Smooth muscle cell (in vitro differentiated cells): ENCODE data around the gene CAPN8. TPM values are rescaled to one million over a fixed set of nuclear protein-coding genes. Genes with fewer than 3 reads are reported as not detected.

Source experiments
- DNase-seq: peaks from one replicate; lab custom pipeline; 2025; ENCODE audit not compliant: unreplicated experiment; lab: John Stamatoyannopoulos, UW
- H2AFZ ChIP-seq: fragments of 200-600 bp; sonication (generic); 2 replicates; pipeline ENCODE4 v1.6.0; 2016; ENCODE audit warnings: antibody characterized with exemption, low read depth, mild to moderate bottlenecking
- H3F3A ChIP-seq: fragments of 200-600 bp; sonication (generic); 2 replicates; pipeline ENCODE4 v1.6.0; 2017; ENCODE audit warnings: antibody characterized with exemption, low read depth
- H3K27ac ChIP-seq: fragments of 200-600 bp; sonication (generic); 2 replicates; pipeline ENCODE4 v1.5.1; 2016; ENCODE audit warnings: low read depth, mild to moderate bottlenecking
- H3K27me3 ChIP-seq: fragments of 200-600 bp; sonication (generic); 2 replicates; pipeline ENCODE4 v1.6.1; 2016; ENCODE audit warnings: low read depth, mild to moderate bottlenecking
- H3K36me3 ChIP-seq: fragments of 200-600 bp; sonication (generic); 2 replicates; pipeline ENCODE4 v1.5.1; 2016; ENCODE audit warnings: low read depth
- H3K4me1 ChIP-seq: fragments of 200-600 bp; sonication (generic); 2 replicates; pipeline ENCODE4 v1.5.1; 2016; ENCODE audit warnings: low read depth
- H3K4me2 ChIP-seq: fragments of 200-600 bp; sonication (generic); 2 replicates; pipeline ENCODE4 v1.6.0; 2016; ENCODE audit warnings: mild to moderate bottlenecking
- H3K4me3 ChIP-seq: fragments of 200-600 bp; sonication (generic); 2 replicates; pipeline ENCODE4 v1.5.1; 2016; ENCODE audit warnings: mild to moderate bottlenecking
- H3K79me2 ChIP-seq: fragments of 200-600 bp; sonication (generic); 2 replicates; pipeline ENCODE4 v1.6.0; 2016; ENCODE audit warnings: low read depth, mild to moderate bottlenecking
- H3K9ac ChIP-seq: fragments of 200-600 bp; sonication (generic); 2 replicates; pipeline ENCODE4 v1.6.0; 2016; ENCODE audit warnings: low read depth
- H3K9me3 ChIP-seq: fragments of 200-600 bp; sonication (generic); replicated peaks from 2 replicates; pipeline ENCODE4 v1.5.1; 2016; ENCODE audit warnings: low read depth
- H4K20me1 ChIP-seq: fragments of 200-600 bp; sonication (generic); 2 replicates; pipeline ENCODE4 v1.6.0; 2016; ENCODE audit warnings: low read depth
- WGBS: methylation state at CpG from one replicate; pipeline ENCODE4 v1.1.7; 2016; ENCODE audit warnings: low lambda C conversion rate; 5-methylcytosine and 5-hydroxymethylcytosine counted together
- polyA plus RNA-seq: library from polyadenylated mRNA; unstranded; fragments of >200 nt; fragmentation: Nextera tagmentation; extraction: Ambion mirVana; gene quantifications from 2 replicates; pipeline ENCODE4 v1.2.1, GENCODE V29; 2016
- total RNA-seq: library from RNA; depleted of rRNA; stranded (reverse); fragments of >200 nt; gene quantifications from 2 replicates; pipeline ENCODE4 v1.2.3, GENCODE V29; 2014
- TF ChIP-seq, protein P1 (sequence below): fragments of 200-600 bp; sonication (generic); IDR thresholded peaks from 2 replicates; pipeline ENCODE4 v1.5.1; 2017; ENCODE audit warnings: borderline replicate concordance, mild to moderate bottlenecking, antibody characterized with exemption; ENCODE audit not compliant: insufficient read depth, poor library complexity, severe bottlenecking

The CAPN8 gene
- total and polyA plus RNA-seq, 2 experiments from 2014 or later: not detected

DNA sequence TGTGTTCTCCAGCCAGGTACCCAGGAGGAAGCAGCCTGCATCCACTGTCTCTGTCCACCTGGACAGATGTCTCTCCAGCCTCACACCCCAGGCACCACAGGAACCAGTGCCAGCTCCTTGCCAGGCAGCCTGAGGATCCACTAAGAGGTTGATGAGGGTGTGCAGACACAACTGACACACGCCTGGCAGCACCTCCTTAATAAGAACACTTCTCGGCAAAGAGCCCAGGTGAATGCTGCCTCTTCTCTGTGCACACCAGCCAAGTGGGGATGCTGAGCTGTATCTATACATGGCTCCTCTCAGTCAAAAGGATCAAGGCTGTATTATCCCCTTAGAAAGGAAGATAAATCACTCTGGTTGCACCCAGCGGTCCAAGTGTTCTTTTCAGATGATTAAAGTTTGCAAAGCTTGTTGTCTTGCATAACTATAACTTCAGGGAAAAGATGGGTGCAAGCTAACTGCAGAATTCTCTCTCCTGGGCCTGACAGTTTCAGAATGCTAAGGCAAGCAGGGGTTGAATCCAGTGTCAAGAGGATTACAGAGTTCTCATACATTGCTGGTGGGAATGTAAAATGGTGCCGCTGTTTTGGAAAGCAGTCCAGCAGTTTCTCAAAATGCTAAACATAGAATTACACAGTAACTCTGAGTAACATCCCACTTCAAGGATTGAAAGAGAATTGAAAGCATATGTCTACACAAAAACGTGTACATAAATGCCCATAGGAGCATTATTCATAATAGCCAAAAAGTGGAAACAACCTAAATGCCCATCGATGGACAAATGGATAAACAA, 3.7 kb upstream of the CAPN8 start:
- H3K4me1 ChIP-seq: no peaks in the 10 kb centered on the region
- TF ChIP-seq, protein P1, sequence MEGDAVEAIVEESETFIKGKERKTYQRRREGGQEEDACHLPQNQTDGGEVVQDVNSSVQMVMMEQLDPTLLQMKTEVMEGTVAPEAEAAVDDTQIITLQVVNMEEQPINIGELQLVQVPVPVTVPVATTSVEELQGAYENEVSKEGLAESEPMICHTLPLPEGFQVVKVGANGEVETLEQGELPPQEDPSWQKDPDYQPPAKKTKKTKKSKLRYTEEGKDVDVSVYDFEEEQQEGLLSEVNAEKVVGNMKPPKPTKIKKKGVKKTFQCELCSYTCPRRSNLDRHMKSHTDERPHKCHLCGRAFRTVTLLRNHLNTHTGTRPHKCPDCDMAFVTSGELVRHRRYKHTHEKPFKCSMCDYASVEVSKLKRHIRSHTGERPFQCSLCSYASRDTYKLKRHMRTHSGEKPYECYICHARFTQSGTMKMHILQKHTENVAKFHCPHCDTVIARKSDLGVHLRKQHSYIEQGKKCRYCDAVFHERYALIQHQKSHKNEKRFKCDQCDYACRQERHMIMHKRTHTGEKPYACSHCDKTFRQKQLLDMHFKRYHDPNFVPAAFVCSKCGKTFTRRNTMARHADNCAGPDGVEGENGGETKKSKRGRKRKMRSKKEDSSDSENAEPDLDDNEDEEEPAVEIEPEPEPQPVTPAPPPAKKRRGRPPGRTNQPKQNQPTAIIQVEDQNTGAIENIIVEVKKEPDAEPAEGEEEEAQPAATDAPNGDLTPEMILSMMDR: no peak
- 83% methylated on average over 6 of the region's 6 CpGs for WGBS
- H3K4me2 ChIP-seq: no peak overlapping the region
- H3K27ac ChIP-seq: no peak overlapping the region
- no peaks in the 10 kb centered on the region for H3K9me3 ChIP-seq
- H4K20me1 ChIP-seq: no peaks in the 10 kb centered on the region
- H3K4me3 ChIP-seq: no peak overlapping the region
- H3K27me3 ChIP-seq: no peaks in the 10 kb centered on the region
- H2AFZ ChIP-seq: no peak overlapping the region
- no peak overlapping the region for H3K9ac ChIP-seq
- no peaks in the 10 kb centered on the region for H3K79me2 ChIP-seq
- no peak for DNase-seq
- H3F3A ChIP-seq: no peaks in the 10 kb centered on the region
- no peaks in the 10 kb centered on the region for H3K36me3 ChIP-seq

DNA sequence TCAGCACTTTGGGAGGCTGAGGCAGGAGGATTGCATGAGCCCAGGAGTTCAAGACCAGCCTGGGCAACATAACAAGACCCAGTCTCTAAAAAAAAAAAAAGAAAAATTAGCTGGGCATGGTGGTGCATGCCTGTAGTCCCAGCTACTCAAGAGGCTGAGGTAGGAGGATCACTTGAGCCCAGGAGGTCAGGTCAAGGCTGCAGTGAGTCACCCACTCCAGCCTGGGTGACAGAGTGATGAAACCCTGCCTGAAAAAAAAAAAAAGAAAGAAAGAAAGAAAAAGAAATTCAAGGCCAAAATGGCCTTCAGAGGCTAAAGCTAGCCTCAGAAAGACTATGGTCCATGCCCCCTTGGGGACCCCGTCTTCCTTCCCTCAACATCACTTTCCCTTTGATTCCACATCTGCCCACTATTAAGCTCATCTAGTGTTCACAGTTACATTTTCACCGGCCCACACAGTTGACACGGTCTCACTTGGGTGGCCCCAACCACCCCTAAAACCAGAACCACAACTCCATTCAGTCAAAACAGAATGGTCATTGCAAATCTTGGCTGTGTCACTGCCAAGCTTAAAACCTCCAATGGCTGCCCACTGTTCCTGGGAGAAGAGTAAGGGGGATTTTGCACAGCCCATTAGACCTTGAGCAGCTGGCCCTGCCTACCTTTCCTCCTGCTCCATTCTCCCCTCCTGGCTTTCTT, 2.1 kb upstream of the CAPN8 start:
- no peak overlapping the region for H3K4me2 ChIP-seq
- H3F3A ChIP-seq: no peaks in the 10 kb centered on the region
- 97% methylated on average over 3 of the region's 3 CpGs for WGBS
- no peak overlapping the region for H3K4me3 ChIP-seq
- no peaks in the 10 kb centered on the region for H3K36me3 ChIP-seq
- no peak overlapping the region for H2AFZ ChIP-seq
- no peaks in the 10 kb centered on the region for H3K79me2 ChIP-seq
- no peak overlapping the region for H3K27ac ChIP-seq
- H3K9me3 ChIP-seq: no peaks in the 10 kb centered on the region
- no peaks in the 10 kb centered on the region for H4K20me1 ChIP-seq
- H3K27me3 ChIP-seq: no peaks in the 10 kb centered on the region
- TF ChIP-seq, protein P1: no peak
- H3K4me1 ChIP-seq: no peaks in the 10 kb centered on the region
- no peak for DNase-seq
- no peak overlapping the region for H3K9ac ChIP-seq

DNA sequence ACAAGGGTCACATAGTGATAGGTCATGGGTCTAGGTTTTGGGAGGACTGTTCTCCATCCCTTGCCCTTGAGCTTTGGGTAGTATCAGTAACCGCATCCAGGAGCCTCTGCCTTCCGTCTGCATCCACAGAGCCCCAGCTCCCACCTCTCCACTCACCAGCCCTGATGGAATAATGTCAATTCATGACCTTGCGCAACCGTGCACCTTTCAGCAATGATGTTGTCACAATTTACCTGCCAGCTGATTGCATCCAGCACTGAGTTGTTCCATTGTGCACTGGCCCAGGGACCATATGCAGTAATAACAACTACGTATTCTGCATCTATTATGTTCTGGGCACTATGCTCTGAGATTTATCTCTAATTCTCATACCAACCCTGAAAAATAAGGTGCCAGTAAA, 1.4 kb downstream of the CAPN8 start:
- Histone ChIP-seq H3K27ac (no peak overlapping the region), H3K9ac (no peak overlapping the region), H3K79me2 (no peaks in the 10 kb centered on the region), H3K36me3 (no peaks in the 10 kb centered on the region), H3F3A (no peaks in the 10 kb centered on the region), H4K20me1 (no peaks in the 10 kb centered on the region), H3K9me3 (no peaks in the 10 kb centered on the region), H2AFZ (no peak overlapping the region), H3K27me3 (peaks cover 4% of the 10 kb centered on the region), H3K4me1 (no peaks in the 10 kb centered on the region), H3K4me3 (no peak overlapping the region), H3K4me2 (no peak overlapping the region)
- no peak for DNase-seq
- WGBS: 76% methylated on average over 5 of the region's 5 CpGs
- TF ChIP-seq, protein P1: no peak
